Uterus (tissue), 4 donors: ENCODE measurements around the gene TMEM131. TPM values are rescaled to one million over a fixed set of nuclear protein-coding genes. Genes with fewer than 3 reads are reported as not detected.

ENCODE experiments used
- DNase-seq, 2 donors: peaks; one replicate each; pipeline ENCODE4 v3.0.0-alpha.2; 2019 to 2020
- H3K27ac ChIP-seq, 2 donors: fragments of 200-600 bp; sonication (generic); 1 replicate in 1 of 2; 2 replicates in 1 of 2; pipeline ENCODE4 v1.5.1; 2016 to 2018
- H3K27me3 ChIP-seq, 2 donors: fragments of 200-600 bp; sonication (generic); one replicate each; pipeline ENCODE4 v1.5.1; 2018 to 2019; ENCODE audit warnings: control low read depth in 1 of 2
- H3K36me3 ChIP-seq, 2 donors: fragments of 200-600 bp; sonication (generic); one replicate each; pipeline ENCODE4 v1.5.1; 2019; ENCODE audit warnings: control low read depth in 1 of 2
- H3K4me1 ChIP-seq, 2 donors: fragments of 200-600 bp; sonication (generic); one replicate each; pipeline ENCODE4 v1.5.1; 2018 to 2019; ENCODE audit warnings: control low read depth in 1 of 2
- H3K4me3 ChIP-seq, 2 donors: fragments of 200-600 bp; sonication (generic); 1 replicate in 1 of 2; 2 replicates in 1 of 2; pipeline ENCODE4 v1.5.1; 2018 to 2019; ENCODE audit warnings: mild to moderate bottlenecking in 1 of 2
- H3K9me3 ChIP-seq, 2 donors: fragments of 200-600 bp; sonication (generic); one replicate each; pipeline ENCODE4 v1.5.1; 2019; ENCODE audit warnings: control low read depth in 1 of 2
- POLR2A ChIP-seq, 2 donors: fragments of 450-650 bp; IDR thresholded peaks; one replicate each; pipeline ENCODE4 v1.6.1; 2016; ENCODE audit warnings: antibody characterized with exemption in 2 of 2, mild to moderate bottlenecking in 1 of 2, moderate library complexity in 1 of 2
- intact Hi-C: fragments of 100-400 bp; cut with DNase I; formaldehyde crosslinking; loops from one replicate; pipeline ENCODE4 v1.15.1; 2023; ENCODE audit warnings: low total_unique reads
- total RNA-seq, 4 donors: library from RNA; depleted of rRNA in 3 of 4; stranded (reverse); fragments of >200 nt in 3 of 4; gene quantifications; one replicate each; pipeline versions ENCODE4 v1.1.0 to v1.2.4, GENCODE V29; 2014 to 2023
- TF ChIP-seq, protein P1 (sequence below), 4 experiments: fragments of 200-600 bp in 2 of 4; fragments of 450-650 bp in 2 of 4; sonication (generic) in 2 of 4; IDR thresholded peaks; one replicate each; pipeline ENCODE4 v1.5.1; 2016 to 2019; ENCODE audit warnings: antibody characterized with exemption in 4 of 4, mild to moderate bottlenecking in 2 of 4, moderate library complexity in 1 of 4
- donor health status: DM: yes; HTN: yes; CAD: no.

Gene TMEM131
- total RNA-seq, 4 donors from 2014 or later, result 14.1 to 62.4 (median 35.4) TPM

DNA sequence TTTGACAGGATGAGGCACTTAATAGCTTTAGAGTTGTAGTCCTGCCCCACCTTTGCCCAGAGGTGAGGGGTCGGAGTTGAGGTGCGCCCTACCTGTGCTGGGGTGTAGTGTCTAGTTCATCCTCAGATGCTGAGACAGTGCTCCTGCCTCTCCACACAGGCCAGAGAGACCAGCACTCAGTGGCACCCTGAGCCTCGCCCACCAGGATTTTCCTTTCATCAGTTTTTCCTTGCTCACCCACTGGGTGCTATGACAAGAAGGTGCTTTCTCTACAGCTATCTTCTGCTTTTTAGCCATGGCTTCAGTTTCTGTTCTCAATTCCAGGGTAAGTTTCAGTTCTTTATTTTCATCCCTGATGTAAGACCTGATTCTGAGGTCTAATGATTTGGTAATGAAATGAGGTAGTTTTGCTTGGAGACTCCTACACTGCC is 16.8 kb upstream of the TMEM131 start:
- intact Hi-C loops, result no loop called here
- no peak for DNase-seq
- H3K36me3 ChIP-seq, result no peaks in the 10 kb centered on the region
- H3K9me3 ChIP-seq, result no peaks in the 10 kb centered on the region
- H3K27ac ChIP-seq, result no peak overlapping the region
- H3K27me3 ChIP-seq, result no peaks in the 10 kb centered on the region
- TF ChIP-seq POLR2A (IDR thresholded peaks at IDR 0.05), result no peak
- TF ChIP-seq, protein P1, sequence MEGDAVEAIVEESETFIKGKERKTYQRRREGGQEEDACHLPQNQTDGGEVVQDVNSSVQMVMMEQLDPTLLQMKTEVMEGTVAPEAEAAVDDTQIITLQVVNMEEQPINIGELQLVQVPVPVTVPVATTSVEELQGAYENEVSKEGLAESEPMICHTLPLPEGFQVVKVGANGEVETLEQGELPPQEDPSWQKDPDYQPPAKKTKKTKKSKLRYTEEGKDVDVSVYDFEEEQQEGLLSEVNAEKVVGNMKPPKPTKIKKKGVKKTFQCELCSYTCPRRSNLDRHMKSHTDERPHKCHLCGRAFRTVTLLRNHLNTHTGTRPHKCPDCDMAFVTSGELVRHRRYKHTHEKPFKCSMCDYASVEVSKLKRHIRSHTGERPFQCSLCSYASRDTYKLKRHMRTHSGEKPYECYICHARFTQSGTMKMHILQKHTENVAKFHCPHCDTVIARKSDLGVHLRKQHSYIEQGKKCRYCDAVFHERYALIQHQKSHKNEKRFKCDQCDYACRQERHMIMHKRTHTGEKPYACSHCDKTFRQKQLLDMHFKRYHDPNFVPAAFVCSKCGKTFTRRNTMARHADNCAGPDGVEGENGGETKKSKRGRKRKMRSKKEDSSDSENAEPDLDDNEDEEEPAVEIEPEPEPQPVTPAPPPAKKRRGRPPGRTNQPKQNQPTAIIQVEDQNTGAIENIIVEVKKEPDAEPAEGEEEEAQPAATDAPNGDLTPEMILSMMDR (IDR thresholded peaks at IDR 0.05), result no peak
- no peaks in the 10 kb centered on the region for H3K4me1 ChIP-seq
- H3K4me3 ChIP-seq, result no peak overlapping the region

DNA sequence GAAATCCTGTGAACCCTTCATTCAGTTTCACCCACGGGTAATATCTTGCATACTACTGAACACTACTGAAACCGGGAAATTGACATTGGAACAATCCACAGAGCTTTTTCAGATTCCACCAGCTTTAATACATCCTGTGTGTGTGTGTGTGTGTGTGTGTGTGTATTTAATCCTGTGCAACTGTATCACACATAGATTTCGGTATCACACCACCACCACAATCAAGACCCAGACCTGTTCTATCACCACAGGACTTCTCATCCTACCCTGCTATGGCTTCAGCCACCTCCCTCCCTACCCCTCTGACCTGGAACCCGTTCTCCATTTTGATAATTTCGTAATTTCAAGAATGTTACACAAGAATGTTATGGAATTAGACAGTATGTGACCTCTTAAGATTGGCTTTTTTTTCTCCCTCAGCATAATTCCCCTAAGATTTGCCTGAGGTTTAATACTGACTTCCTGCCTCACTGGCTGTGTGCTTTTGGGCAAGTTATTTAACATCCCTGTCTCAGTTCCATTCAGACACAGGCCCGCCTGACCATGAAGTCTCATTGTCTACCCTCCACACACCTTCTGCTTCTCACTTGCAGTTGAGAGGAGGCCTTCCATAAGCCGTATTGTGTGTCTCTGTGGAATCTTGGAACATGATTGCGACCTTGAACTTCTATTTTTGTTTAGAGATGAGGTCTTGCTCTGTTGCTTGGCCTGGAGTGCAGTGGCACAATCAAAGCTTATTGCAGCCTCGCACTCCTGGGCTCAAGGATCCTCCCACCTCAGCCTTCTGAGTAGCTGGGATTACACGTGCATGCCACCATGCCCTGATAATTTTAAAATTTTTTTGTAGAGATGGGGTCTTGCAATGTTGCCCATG is 14.4 kb upstream of the TMEM131 start:
- Histone ChIP-seq H3K27ac (no peak overlapping the region), H3K4me1 (no peaks in the 10 kb centered on the region), H3K27me3 (no peaks in the 10 kb centered on the region), H3K9me3 (no peaks in the 10 kb centered on the region), H3K4me3 (no peak overlapping the region), H3K36me3 (no peaks in the 10 kb centered on the region)
- no peak for DNase-seq
- intact Hi-C loops, result no loop called here
- TF ChIP-seq POLR2A (IDR thresholded peaks at IDR 0.05), result no peak
- TF ChIP-seq, protein P1 (IDR thresholded peaks at IDR 0.05), result no peak

DNA sequence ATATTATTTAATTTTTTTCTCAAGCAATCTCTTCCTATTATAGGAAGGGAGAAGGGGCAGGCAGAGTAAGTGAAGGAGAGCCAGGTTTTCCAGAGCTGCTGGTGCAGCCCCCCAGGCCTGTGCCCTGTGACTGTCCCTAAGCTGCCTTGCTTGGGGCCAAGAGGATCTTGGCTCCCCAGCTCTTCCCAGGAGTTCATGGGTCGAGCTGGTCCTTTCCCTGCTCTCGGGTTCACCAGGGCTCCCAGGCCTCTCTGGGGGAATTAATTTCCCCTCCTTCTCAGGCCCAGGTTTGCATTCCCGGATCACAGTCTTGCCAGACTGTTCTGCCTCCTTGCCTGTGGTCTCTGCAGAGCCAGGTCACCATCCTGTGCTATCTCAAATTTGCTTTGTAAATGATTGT is 12.7 kb upstream of the TMEM131 start:
- Histone ChIP-seq H3K9me3 (no peaks in the 10 kb centered on the region), H3K4me1 (no peaks in the 10 kb centered on the region), H3K4me3 (no peak overlapping the region), H3K27me3 (no peaks in the 10 kb centered on the region), H3K27ac (no peak overlapping the region), H3K36me3 (no peaks in the 10 kb centered on the region)
- intact Hi-C loops, result no loop called here
- no peak for DNase-seq
- TF ChIP-seq, protein P1 (IDR thresholded peaks at IDR 0.05), result no peak
- no peak for TF ChIP-seq POLR2A (IDR thresholded peaks at IDR 0.05)

DNA sequence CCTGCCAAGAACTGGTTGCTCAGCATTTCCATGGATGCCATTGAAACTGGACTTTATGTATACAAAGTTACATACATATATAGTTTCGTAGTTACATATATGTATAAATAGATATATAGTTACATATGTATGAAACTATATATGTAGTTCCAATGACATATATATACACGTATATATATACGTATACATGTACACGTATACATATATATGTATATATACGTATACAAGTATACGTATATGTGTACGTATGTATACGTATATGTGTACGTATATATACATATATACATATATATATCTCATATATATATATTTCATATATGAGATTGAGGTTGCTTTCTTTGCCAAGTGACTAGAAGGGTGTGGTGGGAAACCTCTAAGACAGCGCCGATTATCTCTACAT is 10.6 kb upstream of the TMEM131 start:
- no peaks in the 10 kb centered on the region for H3K36me3 ChIP-seq
- no peaks in the 10 kb centered on the region for H3K9me3 ChIP-seq
- intact Hi-C loops, result no loop called here

DNA sequence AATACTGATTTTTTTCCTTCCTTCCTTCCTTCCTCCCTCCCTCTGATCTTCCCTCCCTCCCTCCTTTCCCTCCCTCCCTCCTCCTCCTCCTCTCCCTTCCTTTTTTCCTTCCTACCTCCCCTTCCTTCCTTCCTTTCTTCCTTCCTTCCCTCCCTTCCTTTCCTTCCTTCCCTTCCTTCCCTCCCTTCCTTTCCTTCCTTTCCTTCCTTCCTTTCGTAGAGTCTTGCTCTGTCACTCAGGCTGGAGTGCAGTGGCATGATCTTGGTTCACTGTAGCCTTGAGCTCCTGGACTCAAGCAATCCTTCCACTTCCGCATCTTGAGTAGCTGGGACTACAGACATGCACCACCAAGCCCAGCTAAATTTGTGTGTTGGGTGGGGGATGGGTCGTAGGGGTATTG is 8.9 kb upstream of the TMEM131 start:
- no peak overlapping the region for H3K4me3 ChIP-seq
- no peaks in the 10 kb centered on the region for H3K4me1 ChIP-seq
- H3K27me3 ChIP-seq, result no peaks in the 10 kb centered on the region
- no peak overlapping the region for H3K27ac ChIP-seq
- no peak for DNase-seq
- H3K36me3 ChIP-seq, result no peaks in the 10 kb centered on the region
- intact Hi-C loops, result no loop called here
- TF ChIP-seq, protein P1 (IDR thresholded peaks at IDR 0.05), result no peak
- no peak for TF ChIP-seq POLR2A (IDR thresholded peaks at IDR 0.05)
- H3K9me3 ChIP-seq, result no peaks in the 10 kb centered on the region

More for the DNA sequence above, 10.6 kb upstream of the TMEM131 start:
- no peak overlapping the region for H3K27ac ChIP-seq
- no peak overlapping the region for H3K4me3 ChIP-seq
- TF ChIP-seq, protein P1 (IDR thresholded peaks at IDR 0.05), result no peak
- no peak for TF ChIP-seq POLR2A (IDR thresholded peaks at IDR 0.05)
- H3K27me3 ChIP-seq, result no peaks in the 10 kb centered on the region
- H3K4me1 ChIP-seq, result no peaks in the 10 kb centered on the region
- no peak for DNase-seq
